WTC11 (cell line): ENCODE results near the gene THY1. TPM values are rescaled to one million over a fixed set of nuclear protein-coding genes. Genes with fewer than 3 reads are reported as not detected.

ENCODE experiments used
- ATAC-seq: fragments of 200-7000 bp; cut with Tn5 transposase; 2 replicates; pipeline ENCODE4 v1.10.0; 2021; ENCODE audit warnings: mild to moderate bottlenecking, moderate library complexity
- CTCF ChIA-PET: fragments of 300-600 bp; sonication (Branson Sonifier 250); formaldehyde crosslinking; loops from one replicate; lab custom pipeline; 2021; ENCODE audit warnings: antibody characterized with exemption; lab: Charles Lee
- POLR2A ChIA-PET: fragments of 350-600 bp; sonication (Branson Sonifier 250); formaldehyde crosslinking; loops from one replicate; lab custom pipeline; 2021; ENCODE audit warnings: antibody characterized with exemption; lab: Charles Lee
- DNase-seq: peaks from one replicate; pipeline ENCODE4 v3.0.0; 2021; ENCODE audit warnings: low spot score
- H3K27ac Mint-ChIP-seq: 2 replicates; pipeline ENCODE4 v1.8.0; 2021; ENCODE audit warnings: mixed read lengths
- H3K27me3 Mint-ChIP-seq: 2 replicates; pipeline ENCODE4 v1.8.0; 2021; ENCODE audit warnings: low read depth, mild to moderate bottlenecking, moderate library complexity, mixed read lengths
- H3K36me3 Mint-ChIP-seq: 2 replicates; pipeline ENCODE4 v1.8.0; 2021; ENCODE audit warnings: mixed read lengths
- H3K4me1 Mint-ChIP-seq: 2 replicates; pipeline ENCODE4 v1.8.0; 2022; ENCODE audit warnings: mixed read lengths
- H3K4me3 Mint-ChIP-seq: 2 replicates; pipeline ENCODE4 v1.8.0; 2021; ENCODE audit warnings: mild to moderate bottlenecking, moderate library complexity, mixed read lengths
- H3K9me3 Mint-ChIP-seq: 2 replicates; pipeline ENCODE4 v1.8.0; 2021; ENCODE audit warnings: mixed read lengths
- ATF1 ChIP-seq: sonication (generic); formaldehyde crosslinking; IDR thresholded peaks from 2 replicates; pipeline ENCODE4 v1.8.1; 2023; ENCODE audit warnings: mild to moderate bottlenecking, moderate library complexity, missing genetic modification reagents
- CBFB ChIP-seq: sonication (generic); formaldehyde crosslinking; IDR thresholded peaks from 2 replicates; pipeline ENCODE4 v1.8.1; 2022; ENCODE audit warnings: mild to moderate bottlenecking, low read depth, missing genetic modification reagents
- ELF4 ChIP-seq: sonication (generic); formaldehyde crosslinking; IDR thresholded peaks from 2 replicates; pipeline ENCODE4 v1.8.1; 2022; ENCODE audit warnings: low read depth, mild to moderate bottlenecking, moderate library complexity, missing genetic modification reagents
- EMX1 ChIP-seq: fragments of 250-450 bp; sonication (Bioruptor Pico); IDR thresholded peaks from 2 replicates; pipeline ENCODE4 v1.8.0; 2021; ENCODE audit warnings: mild to moderate bottlenecking
- ETV6 ChIP-seq: sonication (generic); formaldehyde crosslinking; IDR thresholded peaks from 2 replicates; pipeline ENCODE4 v1.8.1; 2022; ENCODE audit warnings: mild to moderate bottlenecking, missing genetic modification reagents
- FOXP4 ChIP-seq: sonication (generic); formaldehyde crosslinking; IDR thresholded peaks from 2 replicates; pipeline ENCODE4 v1.8.0; 2022; ENCODE audit warnings: mild to moderate bottlenecking, missing genetic modification reagents
- GABPB1 ChIP-seq: sonication (generic); formaldehyde crosslinking; IDR thresholded peaks from 2 replicates; pipeline ENCODE4 v1.8.1; 2023; ENCODE audit warnings: mild to moderate bottlenecking, missing genetic modification reagents
- GRHL2 ChIP-seq: fragments of 250-450 bp; sonication (Bioruptor Pico); IDR thresholded peaks from 2 replicates; pipeline ENCODE4 v1.8.0; 2022; ENCODE audit warnings: mild to moderate bottlenecking, moderate library complexity; ENCODE audit not compliant: insufficient replicate concordance, severe bottlenecking
- HMGXB4 ChIP-seq: sonication (generic); formaldehyde crosslinking; IDR thresholded peaks from 2 replicates; pipeline ENCODE4 v1.8.1; 2023; ENCODE audit warnings: mild to moderate bottlenecking, moderate library complexity, missing genetic modification reagents
- IRF2 ChIP-seq: sonication (generic); formaldehyde crosslinking; IDR thresholded peaks from 2 replicates; pipeline ENCODE4 v1.8.0; 2022; ENCODE audit warnings: low read depth, missing genetic modification reagents, borderline replicate concordance
- MAX ChIP-seq: sonication (generic); formaldehyde crosslinking; IDR thresholded peaks from 2 replicates; pipeline ENCODE4 v1.8.0; 2022; ENCODE audit warnings: mild to moderate bottlenecking, missing genetic modification reagents
- MLX ChIP-seq: sonication (generic); formaldehyde crosslinking; IDR thresholded peaks from 2 replicates; pipeline ENCODE4 v1.8.1; 2023; ENCODE audit warnings: mild to moderate bottlenecking, missing genetic modification reagents, moderate library complexity
- MYBL2 ChIP-seq: sonication (generic); formaldehyde crosslinking; IDR thresholded peaks from 2 replicates; pipeline ENCODE4 v1.8.1; 2023; ENCODE audit warnings: mild to moderate bottlenecking, moderate library complexity, missing genetic modification reagents
- NR1H2 ChIP-seq: sonication (generic); formaldehyde crosslinking; IDR thresholded peaks from 2 replicates; pipeline ENCODE4 v1.9.0; 2021; ENCODE audit warnings: mild to moderate bottlenecking, moderate library complexity, missing genetic modification reagents
- NR2C2 ChIP-seq: sonication (generic); formaldehyde crosslinking; IDR thresholded peaks from 2 replicates; pipeline ENCODE4 v1.8.0; 2022; ENCODE audit warnings: mild to moderate bottlenecking, missing genetic modification reagents
- NR3C1 ChIP-seq: sonication (generic); formaldehyde crosslinking; conservative IDR thresholded peaks from 2 replicates; pipeline ENCODE4 v1.8.1; 2023; ENCODE audit warnings: low read depth, mild to moderate bottlenecking, missing genetic modification reagents
- OVOL2 ChIP-seq: fragments of 250-450 bp; sonication (Bioruptor Pico); IDR thresholded peaks from 2 replicates; pipeline ENCODE4 v1.9.0; 2021; ENCODE audit warnings: mild to moderate bottlenecking, borderline replicate concordance
- SMAD3 ChIP-seq: sonication (generic); formaldehyde crosslinking; IDR thresholded peaks from 2 replicates; pipeline ENCODE4 v1.8.0; 2022; ENCODE audit warnings: missing genetic modification reagents, mild to moderate bottlenecking, borderline replicate concordance
- STAT6 ChIP-seq: sonication (generic); formaldehyde crosslinking; conservative IDR thresholded peaks from 2 replicates; pipeline ENCODE4 v1.8.1; 2023; ENCODE audit warnings: mild to moderate bottlenecking, low read depth, missing genetic modification reagents, moderate library complexity
- TEAD1 ChIP-seq: sonication (generic); formaldehyde crosslinking; IDR thresholded peaks from 2 replicates; pipeline ENCODE4 v1.8.0; 2022; ENCODE audit warnings: mild to moderate bottlenecking, missing genetic modification reagents
- ZNF121 ChIP-seq: sonication (generic); formaldehyde crosslinking; IDR thresholded peaks from 2 replicates; pipeline ENCODE4 v1.8.0; 2023; ENCODE audit warnings: missing genetic modification reagents
- ZNF396 ChIP-seq: fragments of 250-450 bp; sonication (Bioruptor Pico); IDR thresholded peaks from 2 replicates; pipeline ENCODE4 v1.8.0; 2021; ENCODE audit warnings: mild to moderate bottlenecking, moderate library complexity, borderline replicate concordance
- ZNF671 ChIP-seq: fragments of 250-450 bp; sonication (Bioruptor Pico); IDR thresholded peaks from 2 replicates; pipeline ENCODE4 v1.8.0; 2021; ENCODE audit warnings: mild to moderate bottlenecking
- total RNA-seq: library from RNA; stranded (reverse); gene quantifications from 3 replicates; pipeline ENCODE4 v1.2.3, GENCODE V29; 2021
- TF ChIP-seq, protein P1 (sequence below): sonication (generic); formaldehyde crosslinking; IDR thresholded peaks from 2 replicates; pipeline ENCODE4 v1.8.0; 2023; ENCODE audit warnings: mild to moderate bottlenecking, missing genetic modification reagents

Gene THY1
- total RNA-seq, 1 experiment from 2014 or later, result 325 TPM

GRCh38 chr11:119388103-119388502 is 34.9 kb downstream of the THY1 start (continued):
- TF ChIP-seq FOXP4 (CRISPR knock-in tag) (no peak), STAT6 (CRISPR knock-in tag) (no peak), MLX (CRISPR knock-in tag) (no peak), ATF1 (CRISPR knock-in tag) (no peak), ETV6 (CRISPR knock-in tag) (no peak), NR1H2 (CRISPR knock-in tag) (no peak)

DNA sequence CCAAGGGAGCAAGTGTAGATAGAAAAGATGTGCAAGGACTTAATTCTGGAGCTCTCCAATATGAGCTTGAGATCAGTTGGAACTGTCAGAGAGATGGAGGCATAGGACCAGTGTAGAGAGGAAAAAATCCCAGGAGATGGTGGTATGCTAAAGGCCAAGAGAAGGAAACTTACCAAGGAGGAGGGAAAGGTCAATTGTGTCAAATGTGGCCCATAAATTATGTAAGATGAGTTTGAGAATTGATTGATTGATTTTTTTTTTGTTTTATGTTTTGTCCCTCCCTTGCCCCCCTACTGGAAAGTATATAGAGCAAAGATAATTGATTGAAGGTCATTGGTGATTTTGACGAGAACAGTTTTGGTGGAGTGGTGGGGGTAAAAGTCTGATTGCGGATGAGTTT is 38.6 kb downstream of the THY1 start:
- H3K4me3 Mint-ChIP-seq, result no peak overlapping the region
- H3K27ac Mint-ChIP-seq, result no peak overlapping the region
- peaks cover 13% of the 10 kb centered on the region for H3K4me1 Mint-ChIP-seq
- ChIA-PET POLR2A (no interaction called here), CTCF (interaction anchor here (1.3 to 12.9 kb wide), 5 partner anchors 10 to 90 kb away, joined by 3 to 262 read pairs (median 54); partner anchors contain the start of genes C1QTNF5 and MFRP)
- H3K27me3 Mint-ChIP-seq, result peaks cover 17% of the 10 kb centered on the region
- no peaks in the 10 kb centered on the region for H3K9me3 Mint-ChIP-seq
- H3K36me3 Mint-ChIP-seq, result no peaks in the 10 kb centered on the region
- DNase-seq (no peak), ATAC-seq (no peak)
- TF ChIP-seq IRF2 (no peak), GRHL2 (CRISPR knock-in tag) (no peak), EMX1 (no peak), NR3C1 (CRISPR knock-in tag) (no peak), ZNF671 (CRISPR knock-in tag) (no peak), SMAD3 (no peak), TEAD1 (no peak), STAT6 (CRISPR knock-in tag) (no peak), CBFB (CRISPR knock-in tag) (no peak), NR2C2 (no peak), MAX (CRISPR knock-in tag) (no peak), HMGXB4 (CRISPR knock-in tag) (no peak), ZNF396 (CRISPR knock-in tag) (no peak), MYBL2 (no peak), OVOL2 (CRISPR knock-in tag) (no peak), GABPB1 (CRISPR knock-in tag) (no peak), ZNF121 (no peak), ELF4 (no peak)
- TF ChIP-seq, protein P1, sequence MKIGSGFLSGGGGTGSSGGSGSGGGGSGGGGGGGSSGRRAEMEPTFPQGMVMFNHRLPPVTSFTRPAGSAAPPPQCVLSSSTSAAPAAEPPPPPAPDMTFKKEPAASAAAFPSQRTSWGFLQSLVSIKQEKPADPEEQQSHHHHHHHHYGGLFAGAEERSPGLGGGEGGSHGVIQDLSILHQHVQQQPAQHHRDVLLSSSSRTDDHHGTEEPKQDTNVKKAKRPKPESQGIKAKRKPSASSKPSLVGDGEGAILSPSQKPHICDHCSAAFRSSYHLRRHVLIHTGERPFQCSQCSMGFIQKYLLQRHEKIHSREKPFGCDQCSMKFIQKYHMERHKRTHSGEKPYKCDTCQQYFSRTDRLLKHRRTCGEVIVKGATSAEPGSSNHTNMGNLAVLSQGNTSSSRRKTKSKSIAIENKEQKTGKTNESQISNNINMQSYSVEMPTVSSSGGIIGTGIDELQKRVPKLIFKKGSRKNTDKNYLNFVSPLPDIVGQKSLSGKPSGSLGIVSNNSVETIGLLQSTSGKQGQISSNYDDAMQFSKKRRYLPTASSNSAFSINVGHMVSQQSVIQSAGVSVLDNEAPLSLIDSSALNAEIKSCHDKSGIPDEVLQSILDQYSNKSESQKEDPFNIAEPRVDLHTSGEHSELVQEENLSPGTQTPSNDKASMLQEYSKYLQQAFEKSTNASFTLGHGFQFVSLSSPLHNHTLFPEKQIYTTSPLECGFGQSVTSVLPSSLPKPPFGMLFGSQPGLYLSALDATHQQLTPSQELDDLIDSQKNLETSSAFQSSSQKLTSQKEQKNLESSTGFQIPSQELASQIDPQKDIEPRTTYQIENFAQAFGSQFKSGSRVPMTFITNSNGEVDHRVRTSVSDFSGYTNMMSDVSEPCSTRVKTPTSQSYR (CRISPR knock-in tag), result no peak
